Measurements from ENCODE around the gene GNB2.

Gene GNB2

GRCh38 chr7:100681491-100682227 lies 8.1 kb downstream of the GNB2 start:
- DNase-seq: no peak

GRCh38 chr7:100682228-100682741 lies 8.7 kb downstream of the GNB2 start:
- DNase-seq: no peak

DNA sequence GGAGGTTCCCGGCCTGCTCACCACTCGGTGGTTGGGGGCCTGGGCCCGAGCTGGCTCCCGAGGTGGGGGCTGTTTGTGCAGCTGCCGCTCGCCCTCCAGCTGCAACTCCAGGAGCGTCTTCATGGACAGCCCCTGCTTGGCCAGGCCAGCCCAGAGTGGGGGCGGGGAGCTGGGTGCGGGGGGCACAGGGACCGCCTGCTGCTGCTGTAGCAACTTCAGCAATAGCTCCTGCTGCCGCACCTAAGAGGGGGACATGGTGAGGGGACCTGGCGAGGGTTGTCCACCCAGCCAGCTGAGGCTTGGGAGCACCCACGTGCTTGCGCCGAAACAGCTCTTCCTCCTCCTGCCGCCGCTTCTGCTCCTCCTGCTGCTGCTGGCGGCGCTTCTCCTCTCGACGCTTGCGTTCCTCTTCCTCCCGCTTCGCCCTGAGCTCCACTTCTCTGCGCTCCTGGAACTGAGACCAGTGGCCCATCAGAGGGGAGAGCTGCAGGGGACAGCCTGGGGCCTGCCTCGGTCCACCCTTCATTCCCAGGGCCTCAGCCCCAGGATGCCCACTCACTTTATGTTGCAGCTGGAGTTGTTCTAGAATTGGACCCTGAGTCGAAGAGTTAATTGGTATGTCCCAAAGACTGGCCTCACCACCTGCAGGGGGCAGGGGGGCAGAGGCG lies 9.6 kb downstream of the GNB2 start:
- no peak for DNase-seq

- DNase-seq: no peak
Measured at GRCh38 chr7:100683659-100684533, 10.4 kb downstream of the GNB2 start.

GRCh38 chr7:100684534-100685042 lies 11.0 kb downstream of the GNB2 start:
- no peak for DNase-seq

DNA sequence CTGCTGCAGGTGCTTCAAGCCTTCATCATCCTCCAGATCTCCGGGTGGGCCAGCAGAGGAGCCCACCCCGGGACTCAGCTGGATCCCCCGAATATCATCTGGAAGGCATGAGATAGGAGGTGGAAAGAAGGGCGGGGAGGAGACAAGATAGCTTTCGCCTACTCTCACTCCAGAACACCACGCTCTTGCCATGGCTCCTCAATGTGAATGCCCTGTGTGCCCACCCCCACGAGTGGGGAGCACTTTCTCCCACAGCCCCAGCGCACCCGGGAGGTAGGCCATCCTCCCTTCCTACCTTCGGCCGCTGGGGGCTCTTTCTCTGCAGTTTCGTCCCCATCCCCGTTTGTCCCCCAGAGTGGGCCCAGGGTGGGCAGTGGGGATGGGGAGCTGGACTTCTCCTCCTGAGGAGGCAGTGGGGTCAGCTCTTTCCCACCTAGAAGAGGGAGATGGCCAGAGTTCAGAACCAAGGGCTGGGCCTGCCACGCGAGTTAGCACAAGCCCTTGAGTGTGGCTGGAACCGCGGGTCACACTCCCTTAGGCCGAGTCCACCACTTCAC lies 11.6 kb downstream of the GNB2 start:
- no peak for DNase-seq

DNA sequence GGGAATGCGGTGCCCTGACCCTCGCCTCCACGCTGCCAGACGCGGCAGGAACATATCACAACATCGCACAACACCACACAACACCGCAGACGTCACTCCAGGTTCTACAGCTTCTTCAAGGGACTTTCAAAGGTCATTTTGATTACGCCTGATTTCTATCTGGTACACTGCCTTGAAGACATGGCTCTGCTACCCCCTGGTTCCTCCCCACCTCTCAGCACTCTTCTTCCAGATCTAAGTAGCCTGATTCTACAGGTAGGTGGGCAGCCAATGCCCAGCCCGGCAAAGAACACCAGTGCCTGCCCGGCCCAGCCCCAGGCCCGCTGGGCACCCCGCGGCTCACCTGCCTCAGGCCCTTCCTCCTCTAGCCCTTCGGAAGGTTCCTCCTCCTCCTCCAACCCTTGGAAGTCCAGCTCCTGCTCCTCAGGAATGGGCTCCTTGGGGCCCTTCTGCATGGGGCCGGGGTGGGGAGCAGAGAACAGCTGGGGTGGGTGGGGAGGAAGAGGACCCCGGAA lies 12.1 kb downstream of the GNB2 start:
- DNase-seq: no peak

DNA sequence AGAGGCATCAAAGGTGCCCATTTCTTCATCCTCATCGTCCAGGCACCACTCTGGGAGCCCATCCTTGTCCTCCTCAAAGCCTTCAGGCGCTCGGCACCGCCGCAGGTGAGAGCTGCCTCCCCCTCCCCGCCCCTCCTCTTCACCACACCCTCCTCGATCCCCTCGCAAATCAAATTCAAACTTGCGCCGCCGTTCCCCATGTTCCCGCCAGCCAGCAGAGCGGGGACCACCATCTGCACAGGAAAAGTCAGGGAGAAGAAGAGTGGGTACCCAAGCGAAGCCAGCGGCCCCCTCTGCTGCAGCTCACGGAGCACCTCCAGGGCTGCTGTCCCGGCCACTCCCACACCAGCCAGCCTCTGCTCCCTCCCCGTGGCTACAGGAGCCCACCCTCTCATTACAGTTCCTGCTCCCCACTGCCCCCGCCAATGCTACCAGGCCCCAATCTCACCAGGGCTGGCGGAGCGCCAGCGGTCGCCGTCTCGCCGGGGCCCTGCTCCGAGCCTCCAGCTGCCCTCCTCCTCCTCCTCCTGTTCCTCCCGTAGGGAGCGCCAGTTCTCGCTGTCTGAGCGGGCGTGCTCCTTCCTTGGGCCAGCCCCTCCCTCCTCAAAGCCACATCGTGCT lies 12.8 kb downstream of the GNB2 start:
- DNase-seq: no peak

- DNase-seq: no peak
Measured at GRCh38 chr7:100686822-100687211, 13.3 kb downstream of the GNB2 start.

DNA sequence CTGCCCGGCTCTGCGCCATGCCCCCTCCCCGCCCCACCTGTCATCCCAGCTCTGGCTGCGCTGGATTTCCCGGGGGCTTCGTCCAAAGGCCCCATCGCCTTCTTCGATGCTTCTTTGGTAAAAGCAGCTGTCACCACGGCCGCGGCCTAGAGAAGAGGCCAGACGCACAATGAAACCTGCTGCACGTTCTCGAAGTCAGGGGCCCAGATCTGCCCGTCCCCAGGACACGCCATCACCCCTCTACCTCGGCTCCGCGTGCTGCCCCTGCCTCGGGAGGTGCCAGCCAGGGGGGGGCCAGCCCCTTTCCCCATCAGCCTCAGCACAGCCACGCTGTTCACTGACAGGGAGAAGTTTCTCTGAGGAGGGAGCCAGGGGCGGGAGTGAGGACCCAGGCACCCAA lies 13.7 kb downstream of the GNB2 start:
- no peak for DNase-seq

DNA sequence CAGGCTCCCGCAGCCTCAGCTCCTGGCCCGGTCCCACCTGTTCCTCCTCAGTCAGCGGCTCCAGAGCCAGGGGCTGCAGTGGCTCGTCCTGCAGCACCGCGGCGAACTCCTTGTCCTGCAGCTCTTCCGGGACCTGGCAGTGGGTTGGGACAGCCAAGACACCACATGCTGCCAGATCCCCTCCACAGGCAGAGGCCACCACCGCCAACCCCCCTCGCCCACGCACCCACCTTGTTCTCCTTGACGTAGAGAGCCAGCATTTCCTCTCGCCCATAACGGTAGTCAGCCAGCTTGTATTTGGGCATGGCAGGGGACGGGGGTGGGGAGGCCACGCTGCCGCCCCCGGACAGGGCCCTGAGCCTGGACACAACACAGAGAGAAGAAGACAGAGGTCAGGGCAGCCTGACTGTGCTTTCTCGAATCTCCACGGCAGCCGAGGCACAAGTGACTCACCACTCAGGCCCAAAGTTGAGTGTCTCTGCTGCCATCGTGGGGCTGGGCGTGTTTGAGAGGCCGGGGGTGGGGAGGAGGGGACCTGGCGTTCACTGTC lies 14.3 kb downstream of the GNB2 start:
- DNase-seq: no peak

DNA sequence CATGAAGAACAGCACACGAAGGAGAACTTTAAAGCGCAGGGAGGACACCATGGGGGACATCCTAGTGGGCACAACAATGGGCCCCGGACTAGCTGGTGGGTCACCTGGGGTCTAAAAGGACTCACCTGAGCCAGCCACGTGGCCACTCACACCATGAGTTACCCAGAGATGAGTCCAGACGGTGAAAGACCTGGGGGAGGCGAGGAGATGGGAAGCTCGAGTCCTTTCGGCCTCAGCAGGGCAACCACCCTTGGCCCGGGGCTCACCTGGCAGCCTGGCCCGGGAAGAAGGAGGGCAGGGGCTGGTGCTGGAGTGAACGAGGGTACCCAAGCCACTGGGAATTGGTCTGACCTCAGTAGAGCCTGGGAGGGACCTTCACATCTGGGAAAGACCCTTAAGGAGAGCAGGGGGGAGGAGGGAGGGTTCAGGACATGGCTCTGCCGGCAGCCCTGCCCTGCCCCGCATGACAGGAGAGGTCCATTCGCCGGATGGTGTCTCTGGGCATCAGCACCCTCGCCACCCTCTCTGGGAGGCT lies 14.9 kb downstream of the GNB2 start:
- no peak for DNase-seq

- DNase-seq: no peak
Measured at GRCh38 chr7:100689230-100690135, 15.9 kb downstream of the GNB2 start.

- peak; percentile 47 to 79 (median 72) for DNase-seq
Measured at GRCh38 chr7:100691676-100692577, 18.4 kb downstream of the GNB2 start.

DNA sequence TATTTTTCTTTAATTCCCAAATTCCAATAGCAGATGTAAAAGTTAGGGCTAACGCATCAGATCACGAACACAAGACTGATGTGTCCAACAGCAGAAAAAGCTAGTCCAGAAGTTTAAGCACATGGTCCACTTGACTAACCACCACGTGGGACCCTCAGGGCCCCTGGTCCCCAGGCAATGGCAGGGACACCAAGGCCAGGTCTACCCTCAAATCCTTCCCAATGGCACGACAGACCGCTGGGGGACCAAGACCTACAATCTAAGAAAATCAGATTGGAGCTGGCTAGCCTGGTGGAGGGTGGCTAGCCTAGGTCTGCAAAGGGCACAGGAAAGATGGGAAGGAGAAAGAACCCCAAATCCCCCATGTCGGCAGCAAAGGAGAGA lies 19.0 kb downstream of the GNB2 start:
- DNase-seq: no peak

DNA sequence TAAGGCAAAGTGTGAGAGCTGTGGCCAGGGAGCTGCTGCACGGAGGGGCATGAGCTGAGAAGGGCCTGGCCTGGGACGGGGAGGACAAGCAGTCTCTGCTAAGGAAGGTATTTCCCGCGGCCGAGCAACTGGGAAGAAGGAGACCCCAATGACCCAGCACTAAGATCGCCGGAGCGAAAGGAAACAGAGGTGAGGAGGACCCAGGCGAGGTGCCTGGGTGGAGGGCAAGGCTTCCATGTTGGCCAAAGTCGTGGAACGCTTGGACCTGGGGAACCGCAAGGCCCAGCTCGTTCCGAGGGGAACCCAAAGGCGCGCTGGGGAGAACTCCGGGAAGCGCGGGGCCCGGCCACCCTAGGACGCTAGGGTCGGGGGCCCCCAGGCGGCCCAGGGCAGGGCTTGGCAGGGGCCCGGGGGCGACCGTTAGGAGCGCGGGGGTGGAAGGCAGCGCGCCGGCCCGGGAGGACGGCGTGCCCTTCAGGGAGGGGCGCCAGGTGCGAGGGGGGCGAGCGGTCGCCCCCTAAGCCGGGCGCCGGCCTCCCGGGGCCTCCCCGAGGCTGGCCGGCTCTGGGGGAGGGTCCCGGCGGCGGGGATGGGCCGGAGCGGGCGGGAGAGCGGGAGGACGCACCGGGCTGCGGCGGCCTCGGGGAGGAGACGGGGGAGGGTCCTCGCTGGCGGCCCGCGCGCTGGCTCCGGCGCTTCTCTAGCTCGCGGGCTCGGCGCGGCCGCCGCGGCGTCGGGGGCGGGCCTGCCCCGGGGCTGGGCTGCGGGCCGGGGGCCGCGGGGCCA lies 20.0 kb downstream of the GNB2 start:
- DNase-seq: no peak

DNA sequence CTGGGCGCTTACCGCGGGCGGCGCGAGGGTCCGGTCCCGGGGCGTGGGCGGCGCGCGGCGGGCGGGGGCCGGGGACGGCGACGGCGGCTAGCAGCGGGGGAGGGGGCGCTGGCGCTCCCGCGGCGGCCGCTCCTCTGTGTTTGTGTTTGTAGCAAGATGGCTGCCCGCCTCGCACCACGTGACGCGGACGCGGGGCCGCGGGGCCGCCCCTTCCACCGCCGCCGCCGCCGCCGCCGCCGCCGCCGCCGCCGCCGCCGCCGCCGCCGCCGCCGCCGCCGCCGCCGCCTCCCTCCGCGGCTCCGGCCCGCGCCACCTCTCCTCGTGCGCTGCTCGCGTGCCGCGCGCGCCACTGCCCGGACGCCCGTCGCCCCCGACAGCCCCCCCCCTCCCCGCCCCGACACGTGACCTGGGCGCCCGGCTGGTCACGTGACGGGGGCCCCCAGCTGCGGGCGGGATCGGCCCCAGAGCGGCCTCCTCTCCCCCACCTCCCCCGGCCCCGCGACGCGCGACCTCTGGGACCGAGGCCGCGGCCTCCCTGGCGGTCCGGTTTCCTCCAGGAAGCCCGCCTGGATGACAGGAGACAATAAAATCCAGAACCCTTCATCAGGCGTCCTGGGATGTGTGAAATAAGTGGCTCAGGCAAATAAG lies 20.7 kb downstream of the GNB2 start, which contains the start of gene GIGYF1:
GIGYF1 (minus strand) TSS at position 153 of the 648 bp plus-strand sequence. CDS start 6,012 bp downstream, outside the sequence.
- DNase-seq: peak; percentile 59 to 76 (median 65)

GRCh38 chr7:100696123-100696521 lies 22.6 kb downstream of the GNB2 start:
- DNase-seq: no peak
